Measurements from ENCODE around the gene PRSS56. TPM values are rescaled to one million over a fixed set of nuclear protein-coding genes. Genes with fewer than 3 reads are reported as not detected.

The PRSS56 gene
- total RNA-seq, 1 donor from 2014 or later: not detected

DNA sequence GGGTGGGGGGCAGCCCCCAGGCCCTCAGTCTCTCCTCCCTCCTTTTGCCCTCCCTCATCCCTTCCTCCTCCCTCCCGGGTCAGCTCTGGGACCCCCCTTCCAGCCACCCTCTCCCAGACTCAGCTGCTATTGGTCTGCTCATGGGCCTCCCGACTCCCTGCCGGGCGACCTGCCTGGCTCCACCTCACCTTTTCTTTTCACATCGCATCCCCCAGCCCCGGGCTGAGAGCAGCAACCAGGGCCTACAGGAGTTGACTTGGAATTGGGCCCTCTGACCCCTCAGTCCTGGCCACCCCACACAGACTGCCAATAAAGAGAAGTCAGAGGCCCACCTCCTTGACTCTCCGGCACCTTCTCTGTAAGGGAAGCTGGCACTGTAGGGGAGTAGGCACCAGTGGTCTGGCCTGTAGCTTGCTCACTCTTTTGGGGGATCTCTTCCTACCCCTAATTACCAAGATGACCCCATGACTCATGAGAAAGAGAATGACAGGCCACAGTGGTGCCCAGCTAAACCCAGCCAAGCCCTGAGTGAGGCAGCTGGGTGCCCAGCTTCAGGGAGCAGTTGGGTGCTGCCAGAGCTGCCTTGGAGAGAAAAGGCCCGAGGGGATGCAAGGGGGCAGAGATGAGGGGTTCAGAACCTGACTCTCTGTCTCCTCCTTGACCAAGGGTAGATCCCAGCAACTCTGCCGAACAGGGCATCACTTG is 30.5 kb upstream of the PRSS56 start:
- H3K27me3 ChIP-seq (ENCODE audit: control insufficient read depth, insufficient read depth, low read length): peaks cover 54% of the 10 kb centered on the region
- DNase-seq (ENCODE audit: low read depth): no peak
- TF ChIP-seq, protein P1, sequence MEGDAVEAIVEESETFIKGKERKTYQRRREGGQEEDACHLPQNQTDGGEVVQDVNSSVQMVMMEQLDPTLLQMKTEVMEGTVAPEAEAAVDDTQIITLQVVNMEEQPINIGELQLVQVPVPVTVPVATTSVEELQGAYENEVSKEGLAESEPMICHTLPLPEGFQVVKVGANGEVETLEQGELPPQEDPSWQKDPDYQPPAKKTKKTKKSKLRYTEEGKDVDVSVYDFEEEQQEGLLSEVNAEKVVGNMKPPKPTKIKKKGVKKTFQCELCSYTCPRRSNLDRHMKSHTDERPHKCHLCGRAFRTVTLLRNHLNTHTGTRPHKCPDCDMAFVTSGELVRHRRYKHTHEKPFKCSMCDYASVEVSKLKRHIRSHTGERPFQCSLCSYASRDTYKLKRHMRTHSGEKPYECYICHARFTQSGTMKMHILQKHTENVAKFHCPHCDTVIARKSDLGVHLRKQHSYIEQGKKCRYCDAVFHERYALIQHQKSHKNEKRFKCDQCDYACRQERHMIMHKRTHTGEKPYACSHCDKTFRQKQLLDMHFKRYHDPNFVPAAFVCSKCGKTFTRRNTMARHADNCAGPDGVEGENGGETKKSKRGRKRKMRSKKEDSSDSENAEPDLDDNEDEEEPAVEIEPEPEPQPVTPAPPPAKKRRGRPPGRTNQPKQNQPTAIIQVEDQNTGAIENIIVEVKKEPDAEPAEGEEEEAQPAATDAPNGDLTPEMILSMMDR (IDR thresholded peaks at IDR 0.05; ENCODE audit: insufficient read depth, low read length, poor library complexity, severe bottlenecking): no peak
- no peaks in the 10 kb centered on the region for H3K36me3 ChIP-seq (ENCODE audit: control insufficient read depth, insufficient read depth, low read length)
- H3K4me3 ChIP-seq (ENCODE audit: low read depth, low read length): no peak overlapping the region

GRCh38 chr2:232490221-232491138 is 29.7 kb upstream of the PRSS56 start:
- Histone ChIP-seq H3K27me3 (ENCODE audit: control insufficient read depth, insufficient read depth, low read length) (peaks cover 46% of the 10 kb centered on the region), H3K4me3 (ENCODE audit: low read depth, low read length) (no peak overlapping the region), H3K36me3 (ENCODE audit: control insufficient read depth, insufficient read depth, low read length) (no peaks in the 10 kb centered on the region)
- TF ChIP-seq, protein P1 (IDR thresholded peaks at IDR 0.05; ENCODE audit: insufficient read depth, low read length, poor library complexity, severe bottlenecking): no peak
- no peak for DNase-seq (ENCODE audit: low read depth)

DNA sequence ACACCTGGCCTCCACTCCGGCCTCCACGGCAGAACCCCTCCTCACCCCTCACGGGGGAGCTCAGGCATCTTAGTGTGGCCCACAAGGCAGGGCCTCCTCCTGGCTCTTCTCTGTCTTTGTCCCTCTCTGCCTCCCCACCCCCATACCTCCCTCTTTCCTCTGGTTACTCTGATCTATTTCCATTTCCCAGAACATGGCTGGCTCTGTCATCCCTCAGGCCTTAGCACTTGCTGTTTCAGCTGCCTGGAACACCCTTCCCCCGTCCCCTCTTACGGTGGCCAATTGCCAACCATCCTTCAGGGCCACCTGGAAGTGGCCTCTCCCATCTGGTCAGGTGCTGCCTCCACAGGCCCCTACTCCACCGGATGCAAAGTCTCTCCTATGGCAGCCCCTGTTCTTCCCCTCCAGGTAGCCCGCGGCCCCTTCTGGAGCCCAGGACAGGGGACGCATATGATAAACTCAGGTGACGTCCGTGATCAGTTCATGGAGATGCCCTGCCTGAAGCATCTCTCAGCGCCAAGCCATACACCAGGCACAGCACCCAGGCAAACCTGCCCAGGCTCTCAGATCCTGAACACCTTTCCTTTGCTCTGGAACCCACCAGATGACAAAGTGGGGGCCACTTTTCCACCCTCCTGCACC is 28.9 kb upstream of the PRSS56 start:
- TF ChIP-seq, protein P1 (IDR thresholded peaks at IDR 0.05; ENCODE audit: insufficient read depth, low read length, poor library complexity, severe bottlenecking): no peak
- H3K36me3 ChIP-seq (ENCODE audit: control insufficient read depth, insufficient read depth, low read length): no peaks in the 10 kb centered on the region
- peaks cover 39% of the 10 kb centered on the region for H3K27me3 ChIP-seq (ENCODE audit: control insufficient read depth, insufficient read depth, low read length)
- no peak for DNase-seq (ENCODE audit: low read depth)
- H3K4me3 ChIP-seq (ENCODE audit: low read depth, low read length): no peak overlapping the region

DNA sequence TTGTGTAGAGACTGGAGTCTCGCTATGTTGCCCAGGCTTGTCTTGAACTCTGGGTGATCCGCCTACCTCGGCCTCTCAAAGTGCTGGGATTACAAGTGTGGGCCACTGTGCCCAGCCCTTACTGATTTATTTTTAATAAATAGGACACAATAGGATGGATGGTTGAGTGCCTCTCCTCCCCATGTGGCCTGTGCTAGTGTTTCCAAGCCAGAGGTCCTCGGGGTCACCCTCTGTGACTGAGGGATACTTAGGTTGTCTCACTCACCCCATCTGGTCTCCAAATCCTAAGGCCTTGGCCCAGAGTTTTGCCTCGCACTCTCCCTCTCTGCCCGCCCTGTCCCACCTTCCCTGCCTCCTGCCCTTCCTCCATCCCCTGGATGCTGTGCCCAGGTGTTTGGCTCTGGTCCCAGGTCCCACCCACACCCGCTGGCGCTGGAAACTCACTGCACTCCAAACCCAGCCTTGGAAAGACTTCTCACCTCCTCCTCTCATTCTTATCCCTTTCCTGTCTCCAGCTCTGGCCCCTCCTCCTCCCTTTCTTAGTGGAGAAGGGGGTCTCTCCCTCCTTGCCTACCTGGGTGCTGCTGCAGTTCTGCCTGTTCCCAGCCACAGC is 27.8 kb upstream of the PRSS56 start:
- TF ChIP-seq, protein P1 (IDR thresholded peaks at IDR 0.05; ENCODE audit: insufficient read depth, low read length, poor library complexity, severe bottlenecking): no peak

GRCh38 chr2:232492963-232493700 is 27.1 kb upstream of the PRSS56 start:
- DNase-seq (ENCODE audit: low read depth): no peak
- Histone ChIP-seq H3K4me3 (ENCODE audit: low read depth, low read length) (no peak overlapping the region), H3K27me3 (ENCODE audit: control insufficient read depth, insufficient read depth, low read length) (peaks cover 42% of the 10 kb centered on the region), H3K36me3 (ENCODE audit: control insufficient read depth, insufficient read depth, low read length) (no peaks in the 10 kb centered on the region)
- TF ChIP-seq, protein P1 (IDR thresholded peaks at IDR 0.05; ENCODE audit: insufficient read depth, low read length, poor library complexity, severe bottlenecking): no peak

More for the DNA sequence above, 27.8 kb upstream of the PRSS56 start:
- H3K27me3 ChIP-seq (ENCODE audit: control insufficient read depth, insufficient read depth, low read length): peaks cover 39% of the 10 kb centered on the region
- no peak for DNase-seq (ENCODE audit: low read depth)
- H3K36me3 ChIP-seq (ENCODE audit: control insufficient read depth, insufficient read depth, low read length): no peaks in the 10 kb centered on the region
- H3K4me3 ChIP-seq (ENCODE audit: low read depth, low read length): no peak overlapping the region

All from kidney epithelial cell (primary cell).